Activated CD4-positive, alpha-beta T cell treated with anti-CD3 and anti-CD28 coated beads for 24 hours (primary cell): ENCODE results near the gene SLC29A2.

Experiments
- DNase-seq, 2 donors: peaks; one replicate each; pipeline ENCODE4 v3.0.0-alpha.2; 2020; ENCODE audit warnings: low read depth in 2 of 2

SLC29A2 gene

GRCh38 chr11:66371627-66372415, at the start of gene SLC29A2:
TSS of gene SLC29A2 (minus strand) at chr11:66371760. CDS start at chr11:66371591, 169 bp downstream.
- peak; percentile 65 to 66 for DNase-seq

GRCh38 chr11:66420671-66421476, 49.3 kb upstream of the SLC29A2 start, which contains the start of gene NPAS4:
TSS of gene NPAS4 (plus strand) at chr11:66421035. CDS start at chr11:66421180, 145 bp downstream.
- no peak for DNase-seq

- DNase-seq = no peak
These were observed 48.3 kb upstream of the SLC29A2 start for GRCh38 chr11:66419825-66420224.

GRCh38 chr11:66418986-66419308, 47.4 kb upstream of the SLC29A2 start:
- no peak for DNase-seq

- DNase-seq = peak; percentile 52 to 65
These were observed 46.8 kb upstream of the SLC29A2 start for GRCh38 chr11:66418168-66418985.

- peak; percentile 11 to 30 for DNase-seq
These were observed 45.4 kb upstream of the SLC29A2 start for GRCh38 chr11:66417000-66417399.

- no peak for DNase-seq
These were observed 43.9 kb upstream of the SLC29A2 start for GRCh38 chr11:66415423-66415822.

- DNase-seq = no peak
These were observed 42.8 kb upstream of the SLC29A2 start for GRCh38 chr11:66414120-66414934.

GRCh38 chr11:66413167-66413566, 41.6 kb upstream of the SLC29A2 start:
- no peak for DNase-seq

- no peak for DNase-seq
These were observed 40.5 kb upstream of the SLC29A2 start for GRCh38 chr11:66412110-66412509.

GRCh38 chr11:66411323-66411722, 39.8 kb upstream of the SLC29A2 start:
- no peak for DNase-seq

- DNase-seq = no peak
These were observed 38.6 kb upstream of the SLC29A2 start for GRCh38 chr11:66410191-66410590.

- no peak for DNase-seq
These were observed 37.7 kb upstream of the SLC29A2 start for GRCh38 chr11:66409226-66409625.

- peak; percentile 93 to 95 for DNase-seq
These were observed 37.1 kb upstream of the SLC29A2 start for GRCh38 chr11:66408488-66409214.

- DNase-seq = no peak
These were observed 36.1 kb upstream of the SLC29A2 start for GRCh38 chr11:66407651-66408050.

- no peak for DNase-seq
These were observed 22.4 kb upstream of the SLC29A2 start for GRCh38 chr11:66393954-66394353.

- no peak for DNase-seq
These were observed 19.8 kb upstream of the SLC29A2 start for GRCh38 chr11:66391322-66391721.

GRCh38 chr11:66388780-66389386, 17.3 kb upstream of the SLC29A2 start:
- peak; percentile 52 to 58 for DNase-seq

- DNase-seq = peak; percentile 81 to 83
These were observed 14.9 kb upstream of the SLC29A2 start for GRCh38 chr11:66386171-66387069.
